ENCODE measurements around the gene CLDN9.

The CLDN9 gene

GRCh38 chr16:3015865-3016521 lies 3.3 kb downstream of the CLDN9 start:
- TF ChIP-seq SPI1 (IDR thresholded peaks at IDR 0.05; ENCODE audit: low read depth, low read length) (no peak), POU2F2 (IDR thresholded peaks at IDR 0.05; ENCODE audit: low read depth, low read length) (no peak), PAX5 (IDR thresholded peaks at IDR 0.05; ENCODE audit: insufficient read depth, low read length, severe bottlenecking) (no peak), POLR2AphosphoS5 (IDR thresholded peaks at IDR 0.05; ENCODE audit: low read depth, low read length) (no peak), TAF1 (IDR thresholded peaks at IDR 0.05; ENCODE audit: low read depth, low read length) (no peak), POLR2A (IDR thresholded peaks at IDR 0.05; ENCODE audit: low read depth, low read length) (no peak)
- FAIRE-seq (no peak), DNase-seq (ENCODE audit: insufficient read length, low spot score) (no peak)

- FAIRE-seq (no peak), DNase-seq (ENCODE audit: insufficient read length, low spot score) (no peak)
- TF ChIP-seq SPI1 (IDR thresholded peaks at IDR 0.05; ENCODE audit: low read depth, low read length) (no peak), POLR2AphosphoS5 (IDR thresholded peaks at IDR 0.05; ENCODE audit: low read depth, low read length) (no peak), POLR2A (IDR thresholded peaks at IDR 0.05; ENCODE audit: low read depth, low read length) (no peak), PAX5 (IDR thresholded peaks at IDR 0.05; ENCODE audit: insufficient read depth, low read length, severe bottlenecking) (no peak), TAF1 (IDR thresholded peaks at IDR 0.05; ENCODE audit: low read depth, low read length) (no peak), POU2F2 (IDR thresholded peaks at IDR 0.05; ENCODE audit: low read depth, low read length) (no peak)
Measured at GRCh38 chr16:3017344-3017743, 4.6 kb downstream of the CLDN9 start.

- TF ChIP-seq SPI1 (IDR thresholded peaks at IDR 0.05; ENCODE audit: low read depth, low read length): no peak
- TF ChIP-seq PAX5 (IDR thresholded peaks at IDR 0.05; ENCODE audit: insufficient read depth, low read length, severe bottlenecking): no peak
- no peak for TF ChIP-seq TAF1 (IDR thresholded peaks at IDR 0.05; ENCODE audit: low read depth, low read length)
- no peak for TF ChIP-seq POU2F2 (IDR thresholded peaks at IDR 0.05; ENCODE audit: low read depth, low read length)
- TF ChIP-seq POLR2A (IDR thresholded peaks at IDR 0.05; ENCODE audit: low read depth, low read length): no peak
- TF ChIP-seq POLR2AphosphoS5 (IDR thresholded peaks at IDR 0.05; ENCODE audit: low read depth, low read length): no peak
- DNase-seq (ENCODE audit: insufficient read length, low spot score) (no peak), FAIRE-seq (no peak)
Measured at GRCh38 chr16:3017794-3018506, 5.2 kb downstream of the CLDN9 start, which contains the start of gene CLDN6. Gene CLDN6, minus strand, starts transcription at chr16:3018183. Its CDS starts 2,162 bp downstream, at chr16:3016021.

GRCh38 chr16:3019594-3020246 lies 7.0 kb downstream of the CLDN9 start:
- TF ChIP-seq PAX5 (IDR thresholded peaks at IDR 0.05; ENCODE audit: insufficient read depth, low read length, severe bottlenecking) (no peak), POLR2A (IDR thresholded peaks at IDR 0.05; ENCODE audit: low read depth, low read length) (no peak), POLR2AphosphoS5 (IDR thresholded peaks at IDR 0.05; ENCODE audit: low read depth, low read length) (no peak), POU2F2 (IDR thresholded peaks at IDR 0.05; ENCODE audit: low read depth, low read length) (no peak), SPI1 (IDR thresholded peaks at IDR 0.05; ENCODE audit: low read depth, low read length) (no peak), TAF1 (IDR thresholded peaks at IDR 0.05; ENCODE audit: low read depth, low read length) (no peak)
- FAIRE-seq (peak; percentile 89), DNase-seq (ENCODE audit: insufficient read length, low spot score) (no peak)

- TF ChIP-seq POU2F2 (IDR thresholded peaks at IDR 0.05; ENCODE audit: low read depth, low read length) (no peak), POLR2AphosphoS5 (IDR thresholded peaks at IDR 0.05; ENCODE audit: low read depth, low read length) (no peak), TAF1 (IDR thresholded peaks at IDR 0.05; ENCODE audit: low read depth, low read length) (no peak), PAX5 (IDR thresholded peaks at IDR 0.05; ENCODE audit: insufficient read depth, low read length, severe bottlenecking) (no peak), SPI1 (IDR thresholded peaks at IDR 0.05; ENCODE audit: low read depth, low read length) (no peak), POLR2A (IDR thresholded peaks at IDR 0.05; ENCODE audit: low read depth, low read length) (no peak)
- DNase-seq (ENCODE audit: insufficient read length, low spot score): peak; percentile 89
- no peak for FAIRE-seq
Measured at GRCh38 chr16:3020247-3020603, 7.5 kb downstream of the CLDN9 start, which contains the start of gene TNFRSF12A. Gene TNFRSF12A, plus strand, starts transcription at chr16:3020368. Its CDS starts 30 bp downstream, at chr16:3020398.

- DNase-seq (ENCODE audit: insufficient read length, low spot score) (no peak), FAIRE-seq (peak; percentile 41)
- TF ChIP-seq SPI1 (IDR thresholded peaks at IDR 0.05; ENCODE audit: low read depth, low read length): no peak
- no peak for TF ChIP-seq POU2F2 (IDR thresholded peaks at IDR 0.05; ENCODE audit: low read depth, low read length)
- TF ChIP-seq POLR2A (IDR thresholded peaks at IDR 0.05; ENCODE audit: low read depth, low read length): no peak
- TF ChIP-seq PAX5 (IDR thresholded peaks at IDR 0.05; ENCODE audit: insufficient read depth, low read length, severe bottlenecking): no peak
- no peak for TF ChIP-seq TAF1 (IDR thresholded peaks at IDR 0.05; ENCODE audit: low read depth, low read length)
- no peak for TF ChIP-seq POLR2AphosphoS5 (IDR thresholded peaks at IDR 0.05; ENCODE audit: low read depth, low read length)
Measured at GRCh38 chr16:3020604-3021448, 8.1 kb downstream of the CLDN9 start.

GRCh38 chr16:3021449-3022207 lies 8.9 kb downstream of the CLDN9 start:
- TF ChIP-seq POLR2AphosphoS5 (IDR thresholded peaks at IDR 0.05; ENCODE audit: low read depth, low read length) (no peak), POU2F2 (IDR thresholded peaks at IDR 0.05; ENCODE audit: low read depth, low read length) (no peak), SPI1 (IDR thresholded peaks at IDR 0.05; ENCODE audit: low read depth, low read length) (no peak), PAX5 (IDR thresholded peaks at IDR 0.05; ENCODE audit: insufficient read depth, low read length, severe bottlenecking) (no peak), TAF1 (IDR thresholded peaks at IDR 0.05; ENCODE audit: low read depth, low read length) (no peak), POLR2A (IDR thresholded peaks at IDR 0.05; ENCODE audit: low read depth, low read length) (no peak)
- peak; percentile 71 for FAIRE-seq
- DNase-seq (ENCODE audit: insufficient read length, low spot score): peak; percentile 71

GRCh38 chr16:3022208-3022683 lies 9.5 kb downstream of the CLDN9 start:
- FAIRE-seq (no peak), DNase-seq (ENCODE audit: insufficient read length, low spot score) (no peak)
- TF ChIP-seq SPI1 (IDR thresholded peaks at IDR 0.05; ENCODE audit: low read depth, low read length): no peak
- TF ChIP-seq POU2F2 (IDR thresholded peaks at IDR 0.05; ENCODE audit: low read depth, low read length): no peak
- no peak for TF ChIP-seq POLR2AphosphoS5 (IDR thresholded peaks at IDR 0.05; ENCODE audit: low read depth, low read length)
- TF ChIP-seq TAF1 (IDR thresholded peaks at IDR 0.05; ENCODE audit: low read depth, low read length): no peak
- no peak for TF ChIP-seq POLR2A (IDR thresholded peaks at IDR 0.05; ENCODE audit: low read depth, low read length)
- no peak for TF ChIP-seq PAX5 (IDR thresholded peaks at IDR 0.05; ENCODE audit: insufficient read depth, low read length, severe bottlenecking)
